Activated gamma-delta T cell treated with Interleukin-2 at 50 U/mL for 16 hours (primary cell): Measurements from ENCODE around the gene TMEM150B.

Experiments used
- DNase-seq: peaks from one replicate; pipeline ENCODE4 v3.0.0-alpha.2; 2020

The TMEM150B gene

GRCh38 chr19:55353803-55354697, 28.9 kb upstream of the TMEM150B start:
- DNase-seq, result peak; percentile 46

- no peak for DNase-seq
These were observed 28.2 kb upstream of the TMEM150B start for GRCh38 chr19:55353356-55353802.

DNA sequence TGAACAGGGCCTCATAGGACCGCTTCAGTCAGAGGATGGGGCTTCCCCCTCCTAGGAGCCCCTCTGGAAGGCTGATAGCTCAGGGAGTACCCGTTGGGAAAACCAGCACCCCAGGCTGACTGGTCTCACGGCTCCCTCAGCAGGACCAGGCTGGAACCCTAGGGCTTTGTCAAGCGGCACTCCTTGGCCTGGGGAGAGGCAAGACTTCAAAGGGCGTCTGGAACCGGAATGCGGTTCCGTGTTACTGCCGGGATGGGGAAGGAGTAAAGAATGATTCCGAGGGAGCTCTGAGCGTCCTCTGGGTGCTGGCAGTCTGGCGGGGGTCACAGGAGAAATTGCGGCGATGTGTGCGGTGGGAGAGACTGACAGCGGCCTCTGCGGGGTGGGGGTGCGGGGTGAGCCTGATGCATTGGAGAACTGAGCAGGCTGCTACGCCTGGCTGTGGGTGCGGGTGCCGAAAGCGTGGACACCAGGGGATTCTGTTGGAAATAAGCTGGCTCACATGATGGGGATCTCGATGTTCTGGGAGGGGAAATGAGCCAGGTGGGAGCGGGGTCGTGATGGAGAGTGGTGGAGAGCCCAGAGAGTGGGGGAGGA, 27.5 kb upstream of the TMEM150B start:
- no peak for DNase-seq

DNA sequence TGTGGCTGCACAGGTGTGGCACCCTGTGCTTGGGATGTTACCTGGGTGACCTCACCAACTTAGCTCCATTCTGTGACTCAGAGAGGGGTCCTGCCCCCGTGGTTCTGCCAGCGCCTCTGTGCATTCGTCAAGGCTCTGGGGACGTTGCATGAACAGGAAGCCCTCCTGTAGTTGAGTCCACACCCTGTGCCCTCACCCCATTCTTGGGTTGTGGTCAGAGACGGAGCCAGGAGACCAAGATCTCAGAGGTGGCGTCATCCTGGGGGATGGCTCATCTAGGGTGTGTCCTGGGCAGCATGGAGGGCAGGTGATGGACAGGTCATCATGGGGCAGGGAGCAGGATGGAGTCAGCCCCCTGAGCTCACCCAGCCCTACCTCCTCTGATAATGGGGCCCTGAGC, 26.9 kb upstream of the TMEM150B start:
- DNase-seq, result no peak

DNA sequence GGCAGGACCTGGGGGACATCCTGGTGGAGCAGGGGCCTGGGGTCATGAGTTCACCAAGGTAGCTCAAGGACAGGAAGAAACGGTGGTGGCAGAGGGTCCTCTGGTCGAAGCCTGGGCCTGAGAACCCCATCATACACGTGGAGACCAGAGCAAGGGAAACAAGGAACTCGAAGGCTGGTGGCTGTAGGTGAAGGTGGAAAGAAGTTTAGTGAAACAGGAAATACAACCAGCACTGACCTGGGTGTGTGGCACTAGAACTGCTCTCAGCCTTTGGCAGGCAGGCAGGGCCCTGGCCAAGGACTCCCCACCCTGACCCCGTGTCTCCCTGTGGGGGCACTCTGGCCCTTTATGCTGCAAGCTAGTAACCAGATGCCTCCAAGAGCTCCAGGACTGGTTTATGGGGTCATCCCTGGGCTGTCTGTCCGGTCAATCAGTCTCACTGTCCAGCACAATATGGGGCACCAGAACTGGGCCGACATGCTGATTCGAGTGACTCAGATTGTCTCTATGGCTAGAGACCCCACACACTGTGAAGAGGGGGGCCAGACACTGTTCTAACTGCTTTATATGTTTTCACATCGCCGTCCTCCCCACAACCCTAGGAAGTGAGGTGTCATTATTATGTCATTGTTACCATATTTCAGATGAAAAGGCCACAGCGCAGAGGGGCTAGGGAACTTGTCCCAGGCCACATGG, 25.6 kb upstream of the TMEM150B start:
- no peak for DNase-seq

- DNase-seq, result no peak
These were observed 23.3 kb upstream of the TMEM150B start for GRCh38 chr19:55348317-55349034.

DNA sequence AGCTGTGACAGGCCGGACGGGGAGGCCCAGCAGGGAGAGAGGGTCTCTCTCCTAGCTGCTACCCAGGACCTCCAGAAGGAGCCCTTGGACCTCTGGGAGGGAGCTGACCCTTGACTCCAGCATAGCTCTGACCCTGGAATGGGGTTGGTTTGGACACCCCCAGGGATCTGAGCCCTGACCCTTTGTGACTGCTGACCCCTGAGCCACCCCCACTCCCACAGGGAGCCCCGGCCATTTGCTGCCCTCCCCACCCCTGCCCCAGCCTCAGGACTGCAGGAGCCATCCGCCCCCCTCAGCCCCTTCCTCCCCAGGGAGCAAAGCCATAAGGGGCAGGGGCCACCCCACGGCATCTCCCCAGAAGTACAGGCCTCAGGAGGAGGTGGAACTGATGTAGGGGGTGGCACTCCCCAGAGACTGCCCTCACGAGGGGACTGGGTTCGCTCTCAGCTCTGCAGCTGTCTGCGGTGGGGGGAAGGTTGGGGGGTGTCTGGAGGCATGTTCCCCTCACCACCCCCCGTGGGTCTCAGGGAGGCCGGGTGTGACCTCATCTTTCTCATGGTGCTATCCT, 22.4 kb upstream of the TMEM150B start:
- no peak for DNase-seq

- DNase-seq, result no peak
These were observed 21.7 kb upstream of the TMEM150B start for GRCh38 chr19:55346725-55347441.

DNA sequence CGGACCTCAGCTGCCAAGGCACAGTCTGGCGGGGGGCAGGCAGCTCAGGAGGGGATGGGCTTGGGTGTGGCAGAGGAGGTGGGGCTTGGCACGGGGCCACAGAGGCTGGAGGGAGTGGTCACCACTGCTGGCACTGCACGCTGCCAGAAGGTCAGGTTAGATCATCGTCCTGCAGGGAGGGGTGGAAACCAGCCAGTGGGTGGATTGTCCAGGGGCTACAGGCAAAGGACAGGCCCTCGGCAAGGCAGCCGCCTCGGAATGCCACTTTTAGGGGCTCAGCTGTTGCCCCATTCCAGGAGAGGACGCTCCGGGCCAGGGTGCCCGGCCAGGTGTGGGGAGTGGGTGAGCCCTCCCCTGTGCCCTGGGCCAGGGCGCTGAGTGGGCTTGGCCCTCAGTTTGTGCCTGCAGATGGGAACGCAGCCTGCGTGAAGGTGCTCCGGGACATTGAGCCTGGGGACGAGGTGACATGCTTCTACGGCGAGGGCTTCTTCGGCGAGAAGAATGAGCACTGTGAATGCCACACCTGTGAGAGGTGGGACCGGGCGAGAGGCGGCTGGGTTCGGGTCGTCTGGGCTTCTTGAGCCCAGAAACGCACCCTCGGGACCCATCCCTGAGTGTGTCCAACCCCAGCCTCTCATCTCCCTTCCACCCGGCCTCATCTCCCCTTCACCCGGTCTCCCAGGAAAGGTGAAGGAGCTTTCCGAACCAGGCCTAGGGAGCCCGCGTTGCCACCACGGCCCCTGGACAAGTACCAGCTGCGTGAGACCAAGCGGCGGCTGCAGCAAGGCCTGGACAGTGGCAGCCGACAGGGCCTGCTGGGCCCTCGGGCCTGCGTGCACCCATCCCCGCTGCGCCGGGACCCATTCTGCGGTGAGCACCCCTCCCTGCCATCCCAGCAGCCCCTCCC, 20.9 kb upstream of the TMEM150B start:
- no peak for DNase-seq

DNA sequence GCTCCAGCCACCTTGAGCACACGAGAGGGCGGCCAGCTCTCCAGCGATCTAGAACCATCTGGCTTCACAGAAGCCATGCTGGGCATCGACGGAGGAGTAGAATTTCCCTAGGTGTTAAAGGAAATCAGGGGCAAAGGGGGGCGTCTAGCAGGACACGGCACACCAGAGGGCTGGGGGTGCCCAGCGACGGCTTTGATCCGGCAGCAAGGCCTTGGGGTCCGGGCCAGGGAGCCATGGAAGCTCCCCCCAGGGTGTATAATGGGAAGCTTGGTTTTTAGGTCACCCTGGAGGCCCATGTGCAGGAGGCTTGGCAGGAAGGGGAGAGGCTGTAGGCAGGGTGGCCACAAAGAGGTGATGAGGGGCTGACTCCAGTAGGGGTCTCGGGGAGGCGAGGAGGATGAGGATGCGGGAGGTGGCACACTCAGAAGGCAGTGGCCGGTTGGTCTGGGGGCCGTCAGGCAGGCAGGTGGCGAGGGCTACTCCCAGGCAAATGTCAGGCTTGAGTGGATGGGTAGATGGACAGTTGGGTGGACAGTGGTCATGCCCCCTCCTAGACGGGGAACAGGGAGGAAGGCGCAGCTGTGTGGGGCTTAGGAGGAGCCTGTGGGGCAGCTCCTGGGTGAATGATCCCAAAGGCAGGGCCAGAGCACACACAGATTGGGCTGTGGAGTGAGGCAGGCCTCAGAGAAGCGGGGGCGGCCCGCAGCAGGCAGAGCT, 20.1 kb upstream of the TMEM150B start:
- no peak for DNase-seq

DNA sequence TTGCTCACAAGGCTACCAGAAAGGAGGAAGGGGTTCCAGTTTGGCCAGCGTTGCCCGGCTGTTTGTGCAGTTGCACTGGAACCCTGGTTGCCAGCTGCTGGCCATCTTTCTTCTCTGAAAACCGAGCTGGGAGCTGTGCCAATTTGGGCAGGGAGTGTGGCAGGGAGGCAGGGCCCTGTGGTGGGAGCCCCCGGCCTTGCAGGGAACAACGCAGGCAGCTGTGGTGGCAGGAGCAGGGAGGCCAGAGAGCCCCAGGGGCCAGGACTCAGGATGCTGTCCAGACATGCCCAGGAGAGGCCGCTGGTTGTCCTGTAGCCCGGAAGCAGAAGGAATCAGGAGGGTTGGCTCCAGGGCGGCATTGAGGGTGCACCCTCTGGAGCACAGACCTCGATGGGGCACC, 19.3 kb upstream of the TMEM150B start:
- no peak for DNase-seq

- no peak for DNase-seq
These were observed 16.7 kb upstream of the TMEM150B start for GRCh38 chr19:55341595-55342531.

GRCh38 chr19:55341171-55341588, 16.0 kb upstream of the TMEM150B start:
- DNase-seq, result no peak

DNA sequence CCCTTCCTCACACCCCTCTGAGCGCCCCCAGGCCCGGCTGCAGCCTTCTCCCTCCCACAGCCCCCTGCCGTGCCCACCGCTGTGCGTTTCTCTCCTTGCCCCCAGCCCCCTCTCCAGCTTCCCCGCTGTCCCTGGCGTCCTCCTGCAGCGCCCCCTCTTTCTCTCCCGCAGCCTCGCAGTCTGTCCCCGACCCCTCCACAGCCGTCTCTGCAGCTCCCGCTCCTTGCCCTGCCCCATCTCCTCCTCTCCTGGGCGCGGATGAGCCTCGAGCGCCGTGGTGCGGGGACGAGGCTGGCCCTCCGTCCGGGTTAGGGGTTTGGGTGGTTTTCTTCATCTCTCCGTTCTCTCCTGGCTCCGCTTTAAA, 15.6 kb upstream of the TMEM150B start:
- no peak for DNase-seq

GRCh38 chr19:55339889-55340783, 15.0 kb upstream of the TMEM150B start:
- DNase-seq, result no peak

DNA sequence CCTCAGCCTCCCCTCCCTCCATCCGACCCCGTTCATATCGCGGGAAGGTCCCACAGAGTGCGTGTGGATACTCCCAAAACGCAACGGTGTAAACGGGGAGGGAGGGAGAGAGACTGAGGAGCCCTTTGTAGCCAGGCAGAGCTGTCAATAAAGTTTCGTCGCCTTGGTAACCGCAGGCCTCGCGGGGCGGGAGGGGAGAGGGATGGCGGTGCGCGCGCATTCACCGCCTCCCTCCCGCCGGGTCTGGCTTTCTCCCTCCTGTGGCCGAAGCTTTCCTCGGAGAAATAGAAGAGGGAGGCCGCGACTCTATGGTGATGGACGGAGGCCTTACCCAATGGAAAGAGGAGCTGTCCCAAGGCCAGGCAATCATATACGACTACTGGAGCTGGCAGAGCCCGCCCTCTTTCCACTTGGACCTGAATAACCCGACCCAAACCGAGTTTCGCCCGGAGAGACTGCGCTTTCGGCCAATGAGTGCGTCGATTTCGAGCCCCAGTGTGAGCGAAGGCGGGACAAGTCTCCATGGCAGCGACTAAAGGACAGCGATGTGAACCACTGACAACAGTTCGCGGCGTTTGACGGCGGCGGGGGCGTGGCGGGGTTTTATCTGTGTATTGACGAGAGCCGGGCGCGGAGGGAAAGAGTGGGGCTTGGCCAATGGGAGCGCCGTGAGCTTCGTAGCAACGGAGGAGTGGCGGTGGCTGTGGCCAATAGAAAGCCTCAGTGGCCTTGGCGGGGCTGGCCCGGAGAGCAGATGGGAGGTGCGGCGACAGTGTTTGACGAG, 14.2 kb upstream of the TMEM150B start, which contains the start of gene KMT5C:
Gene KMT5C (plus strand): TSS at position 772 of the 784 bp plus-strand sequence. CDS start 2,061 bp downstream, outside the sequence.
- peak; percentile 100 for DNase-seq

DNA sequence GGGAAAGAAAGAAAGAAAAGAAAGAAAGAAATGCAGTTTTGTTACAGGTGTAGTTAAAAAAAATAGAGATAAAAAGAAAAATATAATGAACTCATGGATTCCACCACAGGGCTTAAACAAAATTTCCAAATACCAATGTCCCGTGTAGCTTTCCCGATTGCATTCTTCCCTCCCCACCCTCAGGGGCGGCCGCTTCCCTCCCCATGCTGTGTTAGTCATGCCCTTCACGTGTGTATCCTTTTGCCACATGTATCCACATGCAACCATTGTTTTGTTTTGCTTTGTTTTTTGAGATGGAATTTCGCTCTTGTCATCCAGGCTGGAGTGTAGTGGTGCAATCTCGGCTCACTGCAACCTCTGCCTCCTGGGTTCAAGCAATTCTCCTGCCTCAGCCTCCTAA, 11.0 kb upstream of the TMEM150B start:
- no peak for DNase-seq
